Spleen (tissue), 11 donors: ENCODE measurements around the gene OR4C5. TPM values are rescaled to one million over a fixed set of nuclear protein-coding genes. Genes with fewer than 3 reads are reported as not detected.
"Not testable (repeated sequence)": the region's sequence is repeated elsewhere in the genome, so short reads cannot be mapped to it uniquely, and the experiment has no call there.

ENCODE experiments used
- DNase-seq: peaks from one replicate; pipeline ENCODE4 v3.0.0-alpha.2; 2020
- H3K27ac ChIP-seq, 8 donors: fragments of 200-600 bp; sonication (generic) in 7 of 8; 1 replicate in 4 of 8; 2 replicates in 4 of 8; pipeline versions ENCODE4 v1.5.0 to v1.8.0; 2016 to 2021; ENCODE audit warnings: inconsistent platforms in 4 of 8, mild to moderate bottlenecking in 4 of 8, moderate library complexity in 1 of 8
- H3K27me3 ChIP-seq, 7 donors: fragments of 200-600 bp; sonication (generic) in 6 of 7; replicated peaks in 1 of 7; 1 replicate in 4 of 7; 2 replicates in 3 of 7; pipeline versions ENCODE4 v1.5.0 to v1.8.0; 2016 to 2021; ENCODE audit warnings: inconsistent platforms in 3 of 7, mild to moderate bottlenecking in 1 of 7
- H3K36me3 ChIP-seq, 6 donors: fragments of 200-600 bp; sonication (generic) in 5 of 6; 1 replicate in 4 of 6; 2 replicates in 2 of 6; pipeline versions ENCODE4 v1.5.0 to v1.8.0; 2016 to 2021; ENCODE audit warnings: inconsistent platforms in 2 of 6
- H3K4me1 ChIP-seq, 6 donors: fragments of 200-600 bp; sonication (generic) in 5 of 6; 1 replicate in 3 of 6; 2 replicates in 3 of 6; pipeline versions ENCODE4 v1.5.0 to v1.8.0; 2016 to 2021; ENCODE audit warnings: inconsistent platforms in 3 of 6
- H3K4me3 ChIP-seq, 8 donors: fragments of 200-600 bp; sonication (generic) in 7 of 8; 1 replicate in 4 of 8; 2 replicates in 4 of 8; pipeline versions ENCODE4 v1.5.0 to v1.8.0; 2016 to 2021; ENCODE audit warnings: inconsistent platforms in 4 of 8, mild to moderate bottlenecking in 4 of 8, moderate library complexity in 2 of 8
- H3K9me3 ChIP-seq, 8 donors: fragments of 200-600 bp; sonication (generic) in 7 of 8; 1 replicate in 4 of 8; 2 replicates in 4 of 8; pipeline versions ENCODE4 v1.5.0 to v1.8.0; 2016 to 2021; ENCODE audit warnings: inconsistent platforms in 4 of 8
- POLR2A ChIP-seq, 3 donors: fragments of 450-650 bp; IDR thresholded peaks; one replicate each; pipeline ENCODE4 v1.5.1; 2017; ENCODE audit warnings: antibody characterized with exemption in 3 of 3, mild to moderate bottlenecking in 1 of 3
- POLR2AphosphoS5 ChIP-seq, 3 donors: sonication (generic); formaldehyde crosslinking; IDR thresholded peaks; one replicate each; pipeline ENCODE4 v1.5.1; 2017; ENCODE audit warnings: antibody characterized with exemption in 3 of 3
- WGBS, 5 donors: extraction: QIAGEN DNeasy Blood & Tissue Kit in 3 of 5; methylation state at CpG; one replicate each; pipeline versions ENCODE4 v1.1.5 to v1.1.7; 2013 to 2018; 5-methylcytosine and 5-hydroxymethylcytosine counted together
- intact Hi-C: fragments of 100-400 bp; cut with DNase I; formaldehyde crosslinking; loops from one replicate; pipeline ENCODE4 v1.15.0; 2023; ENCODE audit warnings: low total_unique reads
- polyA plus RNA-seq, 3 donors: library from polyadenylated mRNA; stranded (reverse); fragments of 200-250 nt; gene quantifications; one replicate each; pipeline ENCODE4 v1.2.1, GENCODE V29; 2013
- total RNA-seq, 7 donors: library from RNA; depleted of rRNA in 3 of 7; stranded (reverse); fragments of >200 nt in 3 of 7; fragmentation: NEBNext Ultra II Directional in 4 of 7; extraction: Animal tissue kit (Norgen Biotek cat#: 25700) in 4 of 7; gene quantifications; one replicate each; pipeline versions ENCODE4 v1.1.0 to v1.2.1, GENCODE V29; 2016 to 2021
- TF ChIP-seq, protein P1 (sequence below), 11 experiments: fragments of 200-600 bp in 7 of 11; fragments of 450-650 bp in 4 of 11; sonication (generic) in 4 of 11; IDR thresholded peaks in 8 of 11; conservative IDR thresholded peaks in 3 of 11; 1 replicate in 7 of 11; 2 replicates in 4 of 11; pipeline versions ENCODE4 v1.4.0 to v1.8.0; 2016 to 2021; ENCODE audit warnings: antibody characterized with exemption in 11 of 11, inconsistent platforms in 4 of 11, mild to moderate bottlenecking in 1 of 11
- donor health status: healthy with polysubstance abuse.
- donor health status: DM: no; HTN: no; CAD: no; lungs with moderate emphysema.
- donor health status: DM: no; HTN: no; CAD: no.
- donor health status: Bipolar disorder and iron deficiency.
- donor health status: healthy.
- donor health status: DM: no; HTN: no; CAD: no.
- donor health status: DM: yes; HTN: yes; CAD: no.

OR4C5 gene
- total and polyA plus RNA-seq, 10 donors, result not detected

DNA sequence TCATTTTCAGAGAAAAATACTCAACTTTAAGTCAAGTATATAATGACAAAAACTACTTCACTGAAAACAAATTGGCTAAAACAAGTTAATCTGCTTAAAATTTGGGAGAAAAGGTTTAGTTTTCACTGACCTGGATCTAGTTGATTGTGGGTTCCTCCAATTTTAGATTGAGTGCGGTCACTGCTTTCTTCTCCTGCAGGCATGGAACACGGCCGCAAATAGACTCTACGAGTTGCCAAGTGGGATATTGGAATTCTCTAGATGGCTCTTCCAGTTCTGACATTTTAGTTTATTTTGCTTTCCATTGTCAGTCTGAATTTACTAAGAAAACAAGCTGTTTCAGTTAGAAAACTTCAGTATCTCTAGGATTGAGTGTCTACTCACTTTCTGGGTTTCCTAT lies 12.3 kb downstream of the OR4C5 start:
- peaks cover 0 to 48% (median 18%) of the 10 kb centered on the region in 8 donors for H3K9me3 ChIP-seq
- TF ChIP-seq, protein P1, sequence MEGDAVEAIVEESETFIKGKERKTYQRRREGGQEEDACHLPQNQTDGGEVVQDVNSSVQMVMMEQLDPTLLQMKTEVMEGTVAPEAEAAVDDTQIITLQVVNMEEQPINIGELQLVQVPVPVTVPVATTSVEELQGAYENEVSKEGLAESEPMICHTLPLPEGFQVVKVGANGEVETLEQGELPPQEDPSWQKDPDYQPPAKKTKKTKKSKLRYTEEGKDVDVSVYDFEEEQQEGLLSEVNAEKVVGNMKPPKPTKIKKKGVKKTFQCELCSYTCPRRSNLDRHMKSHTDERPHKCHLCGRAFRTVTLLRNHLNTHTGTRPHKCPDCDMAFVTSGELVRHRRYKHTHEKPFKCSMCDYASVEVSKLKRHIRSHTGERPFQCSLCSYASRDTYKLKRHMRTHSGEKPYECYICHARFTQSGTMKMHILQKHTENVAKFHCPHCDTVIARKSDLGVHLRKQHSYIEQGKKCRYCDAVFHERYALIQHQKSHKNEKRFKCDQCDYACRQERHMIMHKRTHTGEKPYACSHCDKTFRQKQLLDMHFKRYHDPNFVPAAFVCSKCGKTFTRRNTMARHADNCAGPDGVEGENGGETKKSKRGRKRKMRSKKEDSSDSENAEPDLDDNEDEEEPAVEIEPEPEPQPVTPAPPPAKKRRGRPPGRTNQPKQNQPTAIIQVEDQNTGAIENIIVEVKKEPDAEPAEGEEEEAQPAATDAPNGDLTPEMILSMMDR (IDR thresholded peaks at IDR 0.05 in 8 of 11, conservative IDR thresholded peaks at IDR 0.05 in 3 of 11), result no peak
- TF ChIP-seq POLR2AphosphoS5 (IDR thresholded peaks at IDR 0.05) (no peak), POLR2A (IDR thresholded peaks at IDR 0.05) (no peak)
- H3K4me3 ChIP-seq, result no peak overlapping the region
- WGBS, 5 donors, result 89 to 96% (median 91%) methylated on average over 4 of the region's 4 CpGs
- no peak for DNase-seq
- no peaks in the 10 kb centered on the region for H3K27me3 ChIP-seq
- no peaks in the 10 kb centered on the region for H3K36me3 ChIP-seq
- no peak overlapping the region for H3K27ac ChIP-seq
- intact Hi-C loops, result no loop called here
- H3K4me1 ChIP-seq, result no peaks in the 10 kb centered on the region

- H3K4me3 ChIP-seq, intact Hi-C loops, DNase-seq, H3K27ac ChIP-seq, H3K4me1 ChIP-seq, H3K36me3 ChIP-seq, H3K27me3 ChIP-seq: not testable (repeated sequence)
- WGBS, 5 donors, result 63 to 79% (median 65%) methylated on average over 5 of the region's 5 CpGs
- H3K9me3 ChIP-seq, result peaks cover 0 to 49% (median 15%) of the 10 kb centered on the region in 8 donors
Observed at GRCh38 chr11:48346286-48346685, 20.0 kb downstream of the OR4C5 start.

- 57 to 69% (median 62%) methylated on average over 2 of the region's 2 CpGs for WGBS, 5 donors
- H3K4me3 ChIP-seq, intact Hi-C loops, H3K27me3 ChIP-seq, H3K36me3 ChIP-seq, H3K27ac ChIP-seq, DNase-seq, H3K4me1 ChIP-seq: not testable (repeated sequence)
- peaks cover 0 to 27% (median 8%) of the 10 kb centered on the region in 8 donors for H3K9me3 ChIP-seq
Observed at GRCh38 chr11:48342505-48342904, 23.8 kb downstream of the OR4C5 start.

GRCh38 chr11:48341466-48341865 lies 24.8 kb downstream of the OR4C5 start:
- no peak overlapping the region for H3K27ac ChIP-seq
- intact Hi-C loops, result no loop called here
- TF ChIP-seq POLR2AphosphoS5 (IDR thresholded peaks at IDR 0.05) (no peak), POLR2A (IDR thresholded peaks at IDR 0.05) (no peak)
- TF ChIP-seq, protein P1 (IDR thresholded peaks at IDR 0.05 in 8 of 11, conservative IDR thresholded peaks at IDR 0.05 in 3 of 11), result no peak
- H3K9me3 ChIP-seq, result peaks cover 0 to 21% (median 8%) of the 10 kb centered on the region in 8 donors
- no peak overlapping the region for H3K4me3 ChIP-seq
- 46 to 59% (median 51%) methylated on average over 2 of the region's 2 CpGs for WGBS, 5 donors
- H3K4me1 ChIP-seq, result no peaks in the 10 kb centered on the region
- H3K27me3 ChIP-seq, result no peaks in the 10 kb centered on the region
- no peak for DNase-seq
- H3K36me3 ChIP-seq, result no peaks in the 10 kb centered on the region

DNA sequence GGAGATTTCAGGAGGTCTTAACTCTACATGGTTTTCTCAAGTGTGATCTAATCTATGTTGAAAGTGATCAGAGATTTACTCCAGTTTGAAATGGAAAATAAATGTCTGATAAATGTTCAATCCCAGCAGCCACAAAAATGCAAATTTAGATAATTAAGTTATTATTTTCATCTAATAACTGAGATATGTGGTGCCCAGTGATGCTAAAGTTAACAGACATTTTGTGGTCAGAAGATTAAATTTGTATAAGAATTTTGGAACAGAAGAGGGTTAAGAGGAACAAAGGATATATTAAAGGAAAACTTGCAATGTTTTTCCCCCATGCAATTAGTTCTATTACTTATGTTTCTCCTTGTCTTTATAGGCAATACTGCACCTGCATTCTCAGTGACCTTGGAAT lies 41.6 kb downstream of the OR4C5 start, which contains the start of gene OR4C3:
TSS of gene OR4C3 (plus strand) at position 301 of the 400 bp plus-strand sequence. CDS start 102 bp downstream, outside the sequence.
- H3K27ac ChIP-seq, H3K9me3 ChIP-seq, H3K27me3 ChIP-seq, H3K4me1 ChIP-seq, H3K4me3 ChIP-seq, H3K36me3 ChIP-seq, DNase-seq, intact Hi-C loops: not testable (repeated sequence)

DNA sequence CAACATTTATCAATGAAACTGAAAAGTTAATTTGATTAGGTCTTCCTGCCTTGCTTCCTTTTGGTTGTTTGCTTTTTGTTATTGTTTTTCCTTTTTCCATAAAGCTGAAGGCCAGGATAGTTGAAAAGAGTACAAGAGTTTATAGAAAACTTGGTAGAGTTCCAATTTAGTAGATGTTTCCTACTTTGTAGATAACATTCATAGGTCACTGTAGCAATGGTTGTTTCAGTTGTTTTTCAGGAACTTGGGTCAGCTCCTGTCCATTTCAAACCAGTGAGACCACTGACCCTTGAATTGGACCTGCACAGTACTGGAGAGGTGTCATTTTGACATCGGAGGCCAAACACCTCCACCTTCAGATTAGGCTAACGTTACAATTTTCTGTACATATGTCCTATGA lies 46.5 kb downstream of the OR4C5 start:
- H3K4me3 ChIP-seq, H3K27ac ChIP-seq, H3K36me3 ChIP-seq, intact Hi-C loops, DNase-seq, H3K4me1 ChIP-seq, H3K27me3 ChIP-seq: not testable (repeated sequence)
- H3K9me3 ChIP-seq, result peaks cover 0 to 14% (median 0%) of the 10 kb centered on the region in 8 donors
- 48 to 76% (median 72%) methylated on average over 2 of the region's 2 CpGs for WGBS, 5 donors

Other genes with a start within 250 kb of the OR4C5 start
- not detected for gene OR4B1, start 149.7 kb downstream of the OR4C5 start, total RNA-seq
- gene OR4B1, start 149.7 kb downstream of the OR4C5 start, polyA plus RNA-seq, result not detected
- gene OR4X2, start 121.4 kb downstream of the OR4C5 start, total RNA-seq, result not detected
- not detected for gene OR4X2, start 121.4 kb downstream of the OR4C5 start, polyA plus RNA-seq
- gene OR4X1, start 102.6 kb downstream of the OR4C5 start, total RNA-seq, result not detected
- not detected for gene OR4X1, start 102.6 kb downstream of the OR4C5 start, polyA plus RNA-seq
- gene OR4S1, start 60.2 kb downstream of the OR4C5 start, total RNA-seq, result not detected
- not detected for gene OR4S1, start 60.2 kb downstream of the OR4C5 start, polyA plus RNA-seq
- not detected for gene OR4C3, start 41.5 kb downstream of the OR4C5 start, total RNA-seq
- gene OR4C3, start 41.5 kb downstream of the OR4C5 start, polyA plus RNA-seq, result not detected
- gene OR4A47, start 122.3 kb upstream of the OR4C5 start, total RNA-seq, result not detected
- gene OR4A47, start 122.3 kb upstream of the OR4C5 start, polyA plus RNA-seq, result not detected